Hematopoietic multipotent progenitor cell (in vitro differentiated cells): ENCODE data around the gene BCAP31. TPM values are rescaled to one million over a fixed set of nuclear protein-coding genes. Genes with fewer than 3 reads are reported as not detected.

Experiments used
- DNase-seq, 3 donors: peaks; one replicate each; pipeline ENCODE4 v3.0.0-alpha.2; 2011 to 2015; ENCODE audit warnings: low read depth in 2 of 3, low spot score in 2 of 3
- small RNA-seq: library from RNA; depleted of rRNA; stranded (forward); fragments of <200 nt; gene quantifications from one replicate; pipeline ENCODE3, GENCODE V24; 2012
- total RNA-seq: library from RNA; depleted of rRNA; stranded (reverse); fragments of >200 nt; gene quantifications from one replicate; pipeline ENCODE4 v1.2.3, GENCODE V29; 2012

The BCAP31 gene
- total RNA-seq, 1 donor: 107 TPM

DNA sequence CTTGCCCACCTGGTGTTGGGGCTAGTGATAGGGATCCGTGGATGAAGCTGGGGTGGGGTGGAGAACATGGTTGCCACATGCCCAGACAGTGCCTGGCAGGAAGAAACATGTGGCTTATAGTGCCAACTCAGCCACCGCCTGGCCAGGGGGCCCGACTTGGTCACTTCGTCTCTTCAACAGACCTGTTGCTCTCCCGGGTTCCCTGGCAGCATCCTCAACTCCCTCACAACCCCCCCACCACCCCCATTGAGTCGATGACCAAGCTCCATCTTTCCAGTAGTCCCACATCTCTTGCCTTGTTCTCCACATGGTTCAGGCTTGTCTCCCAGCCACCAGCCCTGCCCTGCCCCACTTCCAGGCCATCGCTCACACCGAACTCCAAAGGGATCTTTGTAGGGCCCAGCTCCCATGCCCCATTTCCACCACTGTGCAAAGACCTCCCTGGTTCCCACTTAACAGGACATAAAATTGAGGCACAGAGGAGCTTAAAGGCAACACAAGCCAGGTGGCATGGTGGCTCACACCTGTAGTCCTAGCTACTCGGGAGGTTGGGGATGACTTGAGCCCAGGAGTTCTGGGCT is 58.4 kb downstream of the BCAP31 start:
- no peak for DNase-seq

DNA sequence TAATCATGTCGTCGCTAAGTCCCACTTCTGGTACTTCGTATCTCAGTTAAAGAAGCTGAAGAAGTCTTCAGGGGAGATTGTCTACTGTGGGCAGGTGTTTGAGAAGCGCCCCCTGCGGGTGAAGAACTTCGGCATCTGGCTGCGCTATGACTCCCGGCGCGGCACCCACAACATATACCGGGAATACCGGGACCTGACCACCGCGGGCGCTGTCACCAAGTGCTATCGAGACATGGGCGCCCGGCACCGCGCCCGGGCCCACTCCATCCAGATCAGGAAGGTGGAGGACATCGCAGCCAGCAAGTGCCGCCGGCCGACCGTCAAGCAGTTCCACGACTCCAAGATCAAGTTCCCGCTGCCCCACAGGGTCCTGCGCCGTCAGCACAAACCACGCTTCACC is 61.9 kb downstream of the BCAP31 start:
- peak in 1 of 3 donors; percentile 30 for DNase-seq

DNA sequence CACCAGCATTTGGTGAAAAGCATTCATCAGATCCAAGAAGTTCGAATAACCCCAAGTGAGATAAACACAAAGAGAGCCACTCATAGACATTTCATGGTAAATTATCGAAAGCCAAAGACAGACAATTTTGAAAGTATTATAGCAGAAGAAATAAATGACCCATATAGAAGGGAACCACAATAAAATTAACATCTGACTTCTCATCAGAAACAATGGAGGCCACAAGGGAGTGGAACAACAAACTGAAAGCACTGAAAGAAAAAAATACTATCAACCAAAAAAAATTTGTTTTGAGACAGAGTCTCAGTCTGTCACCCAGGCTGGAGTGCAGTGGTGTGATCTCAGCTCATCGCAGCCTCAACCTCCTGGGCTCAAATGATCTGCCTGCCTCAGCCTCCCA is 64.9 kb downstream of the BCAP31 start:
- DNase-seq: no peak

DNA sequence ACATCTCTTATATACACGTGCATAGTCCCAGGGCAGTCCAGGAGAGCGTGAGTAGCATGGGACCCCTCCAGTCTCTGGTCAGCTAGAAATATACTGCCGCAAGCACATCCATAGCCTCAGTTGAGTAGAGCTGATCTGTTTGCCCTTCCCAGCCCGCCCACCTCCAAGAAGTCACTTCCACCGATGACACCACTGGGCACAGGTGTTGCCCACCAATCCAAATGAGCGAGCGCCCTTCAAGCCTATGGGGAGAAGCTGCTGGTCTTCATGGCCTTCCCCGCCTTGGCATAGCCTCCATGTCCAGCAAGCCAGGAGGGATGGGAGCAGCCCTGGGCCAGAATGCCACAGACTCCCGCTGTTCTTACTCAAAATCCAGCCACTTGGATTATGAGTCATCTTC is 67.0 kb downstream of the BCAP31 start:
- no peak for DNase-seq

DNA sequence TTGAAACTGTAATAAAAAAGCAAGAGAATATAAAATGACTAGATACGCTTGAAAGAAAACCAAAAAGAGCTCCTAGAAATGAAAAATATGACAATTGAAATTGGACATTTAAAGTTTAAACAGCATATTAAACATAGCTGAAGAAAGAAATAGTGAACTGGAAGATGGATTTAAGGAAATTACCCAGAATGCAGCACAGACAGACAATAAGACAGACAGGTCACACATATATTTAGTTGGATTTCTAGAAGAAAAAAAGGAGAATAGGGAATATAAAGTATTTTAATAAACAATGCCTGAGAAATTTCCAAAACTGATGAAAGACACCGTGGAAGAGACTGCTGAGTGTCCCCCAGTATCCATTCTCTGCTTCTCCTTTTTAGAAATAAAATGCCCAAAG is 70.6 kb downstream of the BCAP31 start:
- no peak for DNase-seq

DNA sequence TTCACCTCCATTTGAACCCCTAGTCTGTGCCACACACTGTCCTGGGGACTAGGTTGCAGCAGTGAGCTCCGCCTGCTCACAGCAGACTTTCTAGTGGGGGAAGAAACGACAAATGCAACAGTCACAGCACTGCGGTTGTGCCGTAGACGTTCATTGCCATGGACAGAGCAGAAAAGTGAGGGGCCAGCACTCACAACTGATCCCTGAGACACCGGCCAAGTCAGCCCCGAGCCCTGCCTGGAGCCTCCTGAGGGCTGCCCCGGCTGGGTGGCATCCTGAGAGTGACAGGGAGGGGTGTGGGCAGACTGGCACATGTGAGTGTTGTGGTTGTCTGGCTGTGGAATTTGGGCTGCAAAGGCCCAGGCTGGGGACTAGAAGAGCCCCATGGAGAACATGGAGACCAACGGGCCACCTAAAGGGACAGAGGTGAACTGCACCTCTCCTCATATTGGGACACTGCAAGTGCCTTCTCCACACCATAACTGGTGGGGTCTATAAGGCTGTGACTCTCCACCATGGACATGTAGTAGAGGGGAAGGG is 72.6 kb downstream of the BCAP31 start:
- peak in 1 of 3 donors; percentile 36 for DNase-seq

DNA sequence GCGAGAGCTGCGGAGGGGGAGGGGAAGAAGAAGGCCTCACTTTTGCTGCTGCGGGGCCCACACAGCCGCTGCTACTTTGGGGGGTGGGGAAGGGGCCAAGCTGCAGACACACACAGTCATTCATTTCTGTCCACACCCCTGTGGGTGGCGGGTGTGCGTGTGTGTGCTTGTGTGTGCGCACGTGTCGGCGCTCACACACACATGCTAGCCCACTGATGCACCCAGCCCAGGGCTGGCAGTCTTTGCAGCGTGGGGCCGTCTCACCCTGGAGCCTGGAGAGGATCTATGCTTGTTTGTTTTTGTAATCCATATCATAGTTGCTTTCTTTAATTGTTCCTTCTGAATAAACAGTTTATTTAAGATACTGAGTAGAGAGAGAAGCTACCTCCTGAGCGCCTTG is 73.2 kb downstream of the BCAP31 start:
- no peak for DNase-seq

Small RNAs within 50 kb of the gene (small RNA-seq; reads per million reads assigned to genes)
- not detected for gene RN7SL687P

Other genes with a start within 250 kb of the BCAP31 start
- gene BGN, start 229.4 kb downstream of the BCAP31 start, total RNA-seq: not detected
- gene ATP2B3, start 206.7 kb downstream of the BCAP31 start, total RNA-seq: not detected
- 32.3 TPM for gene CCNQ, start 125.2 kb downstream of the BCAP31 start, total RNA-seq
- gene DUSP9, start 77.2 kb downstream of the BCAP31 start, total RNA-seq: not detected
- gene PNCK, start 50.6 kb downstream of the BCAP31 start, total RNA-seq: not detected
- gene SLC6A8, start 36.5 kb downstream of the BCAP31 start, total RNA-seq: 2.2 TPM
- gene ABCD1, start 469 bp upstream of the BCAP31 start, total RNA-seq: 17.2 TPM
- 0.54 TPM for gene PLXNB3, start 39.9 kb upstream of the BCAP31 start, total RNA-seq
- 0.27 TPM for gene SRPK3, start 56.7 kb upstream of the BCAP31 start, total RNA-seq
- gene IDH3G, start 70.0 kb upstream of the BCAP31 start, total RNA-seq: 117 TPM
- 268 TPM for gene SSR4, start 70.3 kb upstream of the BCAP31 start, total RNA-seq
- under 0.01 TPM for gene PDZD4, start 106.2 kb upstream of the BCAP31 start, total RNA-seq
- gene L1CAM, start 161.8 kb upstream of the BCAP31 start, total RNA-seq: under 0.01 TPM
- gene AVPR2, start 180.3 kb upstream of the BCAP31 start, total RNA-seq: under 0.01 TPM
- 242 TPM for gene ARHGAP4, start 201.9 kb upstream of the BCAP31 start, total RNA-seq
- 37.4 TPM for gene NAA10, start 210.7 kb upstream of the BCAP31 start, total RNA-seq
- 37.7 TPM for gene RENBP, start 220.3 kb upstream of the BCAP31 start, total RNA-seq
- gene HCFC1, start 247.4 kb upstream of the BCAP31 start, total RNA-seq: 95.1 TPM
- gene TMEM187, start 248.4 kb upstream of the BCAP31 start, total RNA-seq: 15.6 TPM